ENCODE measurements around the gene SHD. TPM values are rescaled to one million over a fixed set of nuclear protein-coding genes. Genes with fewer than 3 reads are reported as not detected.

The SHD gene
- total and polyA plus RNA-seq, 2 experiments from 2014 or later, result 1.8 to 8.0 TPM

DNA sequence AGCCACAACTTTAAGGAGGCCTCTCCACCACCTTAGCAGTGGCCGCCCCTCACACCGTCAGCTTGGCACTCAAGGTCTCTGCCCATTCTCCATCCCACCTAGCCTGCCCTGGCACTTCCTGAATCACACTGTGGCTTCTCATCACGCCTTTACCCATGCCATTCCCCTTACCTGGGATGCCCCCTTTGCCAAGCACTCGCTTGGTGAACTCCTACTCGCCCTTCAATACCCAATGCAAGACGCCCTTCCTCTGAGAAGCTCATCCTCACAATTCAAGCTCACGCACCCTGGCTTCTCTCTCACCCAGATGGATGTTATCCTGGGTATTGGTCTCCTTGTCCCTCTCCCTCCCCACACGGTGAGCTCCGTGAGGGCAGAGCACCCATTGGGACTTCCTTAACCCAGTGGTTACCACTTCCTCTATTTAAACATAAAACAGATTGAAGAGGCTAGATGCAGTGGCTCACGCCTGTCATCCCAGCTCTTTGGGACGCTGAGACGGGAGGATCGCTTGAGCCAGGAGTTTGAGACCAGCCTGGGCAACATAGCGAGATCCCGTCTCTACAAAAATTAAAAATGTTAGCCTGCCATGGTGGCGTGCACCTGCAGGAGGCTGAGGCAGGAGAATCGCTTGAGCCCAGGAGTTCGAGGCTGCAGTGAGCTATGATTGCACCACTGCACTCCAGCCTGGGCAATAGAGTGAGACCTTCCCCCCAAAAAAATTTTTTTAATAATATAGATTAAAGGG lies 12.6 kb upstream of the SHD start:
- ATAC-seq, result no peak
- no peaks in the 10 kb centered on the region for H3K9me3 Mint-ChIP-seq
- no peaks in the 10 kb centered on the region; the same call in 1 of the 2 replicates for H3K36me3 ChIP-seq (ENCODE audit: insufficient read depth)

More for the DNA sequence above, 12.6 kb upstream of the SHD start:
- no peaks in the 10 kb centered on the region for H3K27me3 ChIP-seq (ENCODE audit: insufficient read depth)
- no peaks in the 10 kb centered on the region for H3K9me2 ChIP-seq (ENCODE audit: insufficient read depth)
- TF ChIP-seq, protein P1, sequence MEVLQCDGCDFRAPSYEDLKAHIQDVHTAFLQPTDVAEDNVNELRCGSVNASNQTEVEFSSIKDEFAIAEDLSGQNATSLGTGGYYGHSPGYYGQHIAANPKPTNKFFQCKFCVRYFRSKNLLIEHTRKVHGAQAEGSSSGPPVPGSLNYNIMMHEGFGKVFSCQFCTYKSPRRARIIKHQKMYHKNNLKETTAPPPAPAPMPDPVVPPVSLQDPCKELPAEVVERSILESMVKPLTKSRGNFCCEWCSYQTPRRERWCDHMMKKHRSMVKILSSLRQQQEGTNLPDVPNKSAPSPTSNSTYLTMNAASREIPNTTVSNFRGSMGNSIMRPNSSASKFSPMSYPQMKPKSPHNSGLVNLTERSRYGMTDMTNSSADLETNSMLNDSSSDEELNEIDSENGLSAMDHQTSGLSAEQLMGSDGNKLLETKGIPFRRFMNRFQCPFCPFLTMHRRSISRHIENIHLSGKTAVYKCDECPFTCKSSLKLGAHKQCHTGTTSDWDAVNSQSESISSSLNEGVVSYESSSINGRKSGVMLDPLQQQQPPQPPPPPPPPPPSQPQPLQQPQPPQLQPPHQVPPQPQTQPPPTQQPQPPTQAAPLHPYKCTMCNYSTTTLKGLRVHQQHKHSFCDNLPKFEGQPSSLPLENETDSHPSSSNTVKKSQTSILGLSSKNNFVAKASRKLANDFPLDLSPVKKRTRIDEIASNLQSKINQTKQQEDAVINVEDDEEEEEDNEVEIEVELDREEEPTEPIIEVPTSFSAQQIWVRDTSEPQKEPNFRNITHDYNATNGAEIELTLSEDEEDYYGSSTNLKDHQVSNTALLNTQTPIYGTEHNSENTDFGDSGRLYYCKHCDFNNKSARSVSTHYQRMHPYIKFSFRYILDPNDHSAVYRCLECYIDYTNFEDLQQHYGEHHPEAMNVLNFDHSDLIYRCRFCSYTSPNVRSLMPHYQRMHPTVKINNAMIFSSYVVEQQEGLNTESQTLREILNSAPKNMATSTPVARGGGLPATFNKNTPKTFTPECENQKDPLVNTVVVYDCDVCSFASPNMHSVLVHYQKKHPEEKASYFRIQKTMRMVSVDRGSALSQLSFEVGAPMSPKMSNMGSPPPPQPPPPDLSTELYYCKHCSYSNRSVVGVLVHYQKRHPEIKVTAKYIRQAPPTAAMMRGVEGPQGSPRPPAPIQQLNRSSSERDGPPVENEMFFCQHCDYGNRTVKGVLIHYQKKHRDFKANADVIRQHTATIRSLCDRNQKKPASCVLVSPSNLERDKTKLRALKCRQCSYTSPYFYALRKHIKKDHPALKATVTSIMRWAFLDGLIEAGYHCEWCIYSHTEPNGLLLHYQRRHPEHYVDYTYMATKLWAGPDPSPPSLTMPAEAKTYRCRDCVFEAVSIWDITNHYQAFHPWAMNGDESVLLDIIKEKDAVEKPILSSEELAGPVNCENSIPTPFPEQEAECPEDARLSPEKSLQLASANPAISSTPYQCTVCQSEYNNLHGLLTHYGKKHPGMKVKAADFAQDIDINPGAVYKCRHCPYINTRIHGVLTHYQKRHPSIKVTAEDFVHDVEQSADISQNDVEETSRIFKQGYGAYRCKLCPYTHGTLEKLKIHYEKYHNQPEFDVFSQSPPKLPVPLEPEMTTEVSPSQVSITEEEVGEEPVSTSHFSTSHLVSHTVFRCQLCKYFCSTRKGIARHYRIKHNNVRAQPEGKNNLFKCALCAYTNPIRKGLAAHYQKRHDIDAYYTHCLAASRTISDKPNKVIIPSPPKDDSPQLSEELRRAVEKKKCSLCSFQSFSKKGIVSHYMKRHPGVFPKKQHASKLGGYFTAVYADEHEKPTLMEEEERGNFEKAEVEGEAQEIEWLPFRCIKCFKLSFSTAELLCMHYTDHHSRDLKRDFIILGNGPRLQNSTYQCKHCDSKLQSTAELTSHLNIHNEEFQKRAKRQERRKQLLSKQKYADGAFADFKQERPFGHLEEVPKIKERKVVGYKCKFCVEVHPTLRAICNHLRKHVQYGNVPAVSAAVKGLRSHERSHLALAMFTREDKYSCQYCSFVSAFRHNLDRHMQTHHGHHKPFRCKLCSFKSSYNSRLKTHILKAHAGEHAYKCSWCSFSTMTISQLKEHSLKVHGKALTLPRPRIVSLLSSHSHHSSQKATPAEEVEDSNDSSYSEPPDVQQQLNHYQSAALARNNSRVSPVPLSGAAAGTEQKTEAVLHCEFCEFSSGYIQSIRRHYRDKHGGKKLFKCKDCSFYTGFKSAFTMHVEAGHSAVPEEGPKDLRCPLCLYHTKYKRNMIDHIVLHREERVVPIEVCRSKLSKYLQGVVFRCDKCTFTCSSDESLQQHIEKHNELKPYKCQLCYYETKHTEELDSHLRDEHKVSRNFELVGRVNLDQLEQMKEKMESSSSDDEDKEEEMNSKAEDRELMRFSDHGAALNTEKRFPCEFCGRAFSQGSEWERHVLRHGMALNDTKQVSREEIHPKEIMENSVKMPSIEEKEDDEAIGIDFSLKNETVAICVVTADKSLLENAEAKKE (CRISPR knock-in tag; IDR thresholded peaks at IDR 0.05), result no peak
- no peak for TF ChIP-seq EZH2phosphoT487 (IDR thresholded peaks at IDR 0.05; ENCODE audit: unreplicated experiment)
- TF ChIP-seq ZNF331 (CRISPR knock-in tag; IDR thresholded peaks at IDR 0.05; ENCODE audit: low read depth), result no peak
- TF ChIP-seq, protein P2, sequence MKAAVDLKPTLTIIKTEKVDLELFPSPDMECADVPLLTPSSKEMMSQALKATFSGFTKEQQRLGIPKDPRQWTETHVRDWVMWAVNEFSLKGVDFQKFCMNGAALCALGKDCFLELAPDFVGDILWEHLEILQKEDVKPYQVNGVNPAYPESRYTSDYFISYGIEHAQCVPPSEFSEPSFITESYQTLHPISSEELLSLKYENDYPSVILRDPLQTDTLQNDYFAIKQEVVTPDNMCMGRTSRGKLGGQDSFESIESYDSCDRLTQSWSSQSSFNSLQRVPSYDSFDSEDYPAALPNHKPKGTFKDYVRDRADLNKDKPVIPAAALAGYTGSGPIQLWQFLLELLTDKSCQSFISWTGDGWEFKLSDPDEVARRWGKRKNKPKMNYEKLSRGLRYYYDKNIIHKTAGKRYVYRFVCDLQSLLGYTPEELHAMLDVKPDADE (IDR thresholded peaks at IDR 0.05), result no peak
- TF ChIP-seq EZH2 (IDR thresholded peaks at IDR 0.05; ENCODE audit: low read depth, unreplicated experiment), result no peak
- TF ChIP-seq CREB1 (CRISPR knock-in tag; IDR thresholded peaks at IDR 0.05; ENCODE audit: low read depth), result no peak
- TF ChIP-seq, protein P3, sequence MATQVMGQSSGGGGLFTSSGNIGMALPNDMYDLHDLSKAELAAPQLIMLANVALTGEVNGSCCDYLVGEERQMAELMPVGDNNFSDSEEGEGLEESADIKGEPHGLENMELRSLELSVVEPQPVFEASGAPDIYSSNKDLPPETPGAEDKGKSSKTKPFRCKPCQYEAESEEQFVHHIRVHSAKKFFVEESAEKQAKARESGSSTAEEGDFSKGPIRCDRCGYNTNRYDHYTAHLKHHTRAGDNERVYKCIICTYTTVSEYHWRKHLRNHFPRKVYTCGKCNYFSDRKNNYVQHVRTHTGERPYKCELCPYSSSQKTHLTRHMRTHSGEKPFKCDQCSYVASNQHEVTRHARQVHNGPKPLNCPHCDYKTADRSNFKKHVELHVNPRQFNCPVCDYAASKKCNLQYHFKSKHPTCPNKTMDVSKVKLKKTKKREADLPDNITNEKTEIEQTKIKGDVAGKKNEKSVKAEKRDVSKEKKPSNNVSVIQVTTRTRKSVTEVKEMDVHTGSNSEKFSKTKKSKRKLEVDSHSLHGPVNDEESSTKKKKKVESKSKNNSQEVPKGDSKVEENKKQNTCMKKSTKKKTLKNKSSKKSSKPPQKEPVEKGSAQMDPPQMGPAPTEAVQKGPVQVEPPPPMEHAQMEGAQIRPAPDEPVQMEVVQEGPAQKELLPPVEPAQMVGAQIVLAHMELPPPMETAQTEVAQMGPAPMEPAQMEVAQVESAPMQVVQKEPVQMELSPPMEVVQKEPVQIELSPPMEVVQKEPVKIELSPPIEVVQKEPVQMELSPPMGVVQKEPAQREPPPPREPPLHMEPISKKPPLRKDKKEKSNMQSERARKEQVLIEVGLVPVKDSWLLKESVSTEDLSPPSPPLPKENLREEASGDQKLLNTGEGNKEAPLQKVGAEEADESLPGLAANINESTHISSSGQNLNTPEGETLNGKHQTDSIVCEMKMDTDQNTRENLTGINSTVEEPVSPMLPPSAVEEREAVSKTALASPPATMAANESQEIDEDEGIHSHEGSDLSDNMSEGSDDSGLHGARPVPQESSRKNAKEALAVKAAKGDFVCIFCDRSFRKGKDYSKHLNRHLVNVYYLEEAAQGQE (IDR thresholded peaks at IDR 0.05; ENCODE audit: unreplicated experiment), result no peak
- TF ChIP-seq ZNF114 (CRISPR knock-in tag; IDR thresholded peaks at IDR 0.05), result no peak
- no peak for TF ChIP-seq JUNB (IDR thresholded peaks at IDR 0.05; ENCODE audit: unreplicated experiment)
- no peak for TF ChIP-seq STAT1 (IDR thresholded peaks at IDR 0.05; ENCODE audit: unreplicated experiment)
- TF ChIP-seq, protein P4, sequence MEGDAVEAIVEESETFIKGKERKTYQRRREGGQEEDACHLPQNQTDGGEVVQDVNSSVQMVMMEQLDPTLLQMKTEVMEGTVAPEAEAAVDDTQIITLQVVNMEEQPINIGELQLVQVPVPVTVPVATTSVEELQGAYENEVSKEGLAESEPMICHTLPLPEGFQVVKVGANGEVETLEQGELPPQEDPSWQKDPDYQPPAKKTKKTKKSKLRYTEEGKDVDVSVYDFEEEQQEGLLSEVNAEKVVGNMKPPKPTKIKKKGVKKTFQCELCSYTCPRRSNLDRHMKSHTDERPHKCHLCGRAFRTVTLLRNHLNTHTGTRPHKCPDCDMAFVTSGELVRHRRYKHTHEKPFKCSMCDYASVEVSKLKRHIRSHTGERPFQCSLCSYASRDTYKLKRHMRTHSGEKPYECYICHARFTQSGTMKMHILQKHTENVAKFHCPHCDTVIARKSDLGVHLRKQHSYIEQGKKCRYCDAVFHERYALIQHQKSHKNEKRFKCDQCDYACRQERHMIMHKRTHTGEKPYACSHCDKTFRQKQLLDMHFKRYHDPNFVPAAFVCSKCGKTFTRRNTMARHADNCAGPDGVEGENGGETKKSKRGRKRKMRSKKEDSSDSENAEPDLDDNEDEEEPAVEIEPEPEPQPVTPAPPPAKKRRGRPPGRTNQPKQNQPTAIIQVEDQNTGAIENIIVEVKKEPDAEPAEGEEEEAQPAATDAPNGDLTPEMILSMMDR (conservative IDR thresholded peaks at IDR 0.05; ENCODE audit: low read depth in 2 of 2), result no peak
- TF ChIP-seq POLR2AphosphoS5 (IDR thresholded peaks at IDR 0.05; ENCODE audit: low read depth), result no peak
- no peak for TF ChIP-seq NANOG (IDR thresholded peaks at IDR 0.05; ENCODE audit: borderline replicate concordance)
- Mint-ChIP-seq H3K4me3 (no peak overlapping the region; the same call in 2 of the 3 replicates), H3K36me3 (ENCODE audit: low read depth) (peaks cover 34% of the 10 kb centered on the region), H3K4me1 (0 out of 3 replicates have a peak, but pooled peaks cover 3% of the 10 kb centered on the region), H3K27ac (no peak overlapping the region), H3K27me3 (ENCODE audit: insufficient read depth, low read depth, poor library complexity) (peaks cover 13% of the 10 kb centered on the region)
- H4K20me1 ChIP-seq (replicated peaks; ENCODE audit: insufficient read depth), result no peaks in the 10 kb centered on the region; the same call in 1 of the 2 replicates
- H3K4me1 ChIP-seq (ENCODE audit: insufficient read depth), result no peaks in the 10 kb centered on the region
- H3F3A ChIP-seq (replicated peaks; ENCODE audit: low read depth), result no peaks in the 10 kb centered on the region; the same call in 1 of the 2 replicates
- DNase-seq (ENCODE audit: low spot score), result no peak
- H2AFZ ChIP-seq, result no peak overlapping the region
- H3K4me2 ChIP-seq, result no peak overlapping the region
- no peaks in the 10 kb centered on the region for H3K79me2 ChIP-seq (replicated peaks; ENCODE audit: insufficient read depth)
- no peak overlapping the region for H3K27ac ChIP-seq (ENCODE audit: low read depth)
- H3K4me3 ChIP-seq, result no peak overlapping the region

Measured in GM23338 (cell line).